Central memory CD8-positive, alpha-beta T cell (primary cell): ENCODE data around the gene H6PD.

Experiments
- ATAC-seq: fragments of 150-1000 bp; cut with Tn5 transposase; replicated peaks from 2 replicates; pipeline ENCODE4 v1.10.0; 2022; ENCODE audit warnings: mild to moderate bottlenecking, moderate FRiP score, moderate number of reproducible peaks; ENCODE audit not compliant: poor library complexity, severe bottlenecking; ENCODE audit errors: extremely low read depth
- DNase-seq, 2 donors: peaks; one replicate each; pipeline ENCODE4 v3.0.0; 2021; ENCODE audit warnings: low spot score in 2 of 2
- H3K27ac Mint-ChIP-seq: one replicate; pipeline ENCODE4 v1.8.0; 2022; ENCODE audit warnings: low read depth, mild to moderate bottlenecking, moderate library complexity, mixed read lengths
- H3K27me3 Mint-ChIP-seq: one replicate; pipeline ENCODE4 v1.8.0; 2022; ENCODE audit warnings: mixed read lengths
- H3K36me3 Mint-ChIP-seq: one replicate; pipeline ENCODE4 v1.8.0; 2022; ENCODE audit warnings: mild to moderate bottlenecking, moderate library complexity, mixed read lengths; ENCODE audit not compliant: insufficient read depth
- H3K4me1 Mint-ChIP-seq: one replicate; pipeline ENCODE4 v1.8.0; 2022; ENCODE audit warnings: mixed read lengths
- H3K4me3 Mint-ChIP-seq: one replicate; pipeline ENCODE4 v1.8.0; 2022; ENCODE audit warnings: mild to moderate bottlenecking, moderate library complexity, mixed read lengths
- H3K9me3 Mint-ChIP-seq: one replicate; pipeline ENCODE4 v1.8.0; 2022; ENCODE audit warnings: mixed read lengths

H6PD gene

GRCh38 chr1:9307303-9307702, 72.7 kb downstream of the H6PD start:
- ATAC-seq (no peak), DNase-seq (no peak)
- Mint-ChIP-seq H3K9me3 (no peaks in the 10 kb centered on the region), H3K27me3 (peaks cover 8% of the 10 kb centered on the region), H3K4me3 (no peak overlapping the region), H3K27ac (no peak overlapping the region), H3K36me3 (no peaks in the 10 kb centered on the region), H3K4me1 (peaks cover 5% of the 10 kb centered on the region)

GRCh38 chr1:9308236-9308785, 73.7 kb downstream of the H6PD start:
- Mint-ChIP-seq H3K27ac (no peak overlapping the region), H3K4me3 (no peak overlapping the region)
- DNase-seq = no peak

GRCh38 chr1:9309080-9309479, 74.5 kb downstream of the H6PD start:
- Mint-ChIP-seq H3K27me3 (peaks cover 8% of the 10 kb centered on the region), H3K4me3 (no peak overlapping the region), H3K9me3 (no peaks in the 10 kb centered on the region), H3K27ac (no peak overlapping the region), H3K36me3 (no peaks in the 10 kb centered on the region), H3K4me1 (no peaks in the 10 kb centered on the region)
- ATAC-seq (no peak), DNase-seq (no peak)

More at GRCh38 chr1:9308236-9308785, 73.7 kb downstream of the H6PD start:
- Mint-ChIP-seq H3K36me3 (no peaks in the 10 kb centered on the region), H3K9me3 (no peaks in the 10 kb centered on the region), H3K27me3 (peaks cover 8% of the 10 kb centered on the region), H3K4me1 (no peaks in the 10 kb centered on the region)
- no peak for ATAC-seq

GRCh38 chr1:9309991-9310390, 75.4 kb downstream of the H6PD start:
- ATAC-seq (no peak), DNase-seq (no peak)
- Mint-ChIP-seq H3K27me3 (peaks cover 4% of the 10 kb centered on the region), H3K9me3 (no peaks in the 10 kb centered on the region), H3K4me3 (no peak overlapping the region), H3K27ac (no peak overlapping the region), H3K36me3 (no peaks in the 10 kb centered on the region), H3K4me1 (peaks cover 4% of the 10 kb centered on the region)

GRCh38 chr1:9311029-9311428, 76.5 kb downstream of the H6PD start:
- Mint-ChIP-seq H3K27ac (peak overlapping the region; percentile 11), H3K36me3 (peaks cover 1% of the 10 kb centered on the region), H3K4me1 (peaks cover 14% of the 10 kb centered on the region), H3K4me3 (no peak overlapping the region), H3K9me3 (no peaks in the 10 kb centered on the region), H3K27me3 (no peaks in the 10 kb centered on the region)
- no peak for DNase-seq
- no peak for ATAC-seq

- Mint-ChIP-seq H3K27ac (no peak overlapping the region), H3K4me3 (no peak overlapping the region), H3K36me3 (peaks cover 1% of the 10 kb centered on the region), H3K27me3 (no peaks in the 10 kb centered on the region), H3K4me1 (peaks cover 14% of the 10 kb centered on the region), H3K9me3 (no peaks in the 10 kb centered on the region)
- no peak for DNase-seq
- no peak for ATAC-seq
Observed at GRCh38 chr1:9311479-9311878, 76.9 kb downstream of the H6PD start.

- Mint-ChIP-seq H3K9me3 (no peaks in the 10 kb centered on the region), H3K36me3 (peaks cover 1% of the 10 kb centered on the region), H3K27me3 (no peaks in the 10 kb centered on the region), H3K4me3 (no peak overlapping the region), H3K4me1 (peaks cover 14% of the 10 kb centered on the region), H3K27ac (no peak overlapping the region)
- ATAC-seq (no peak), DNase-seq (no peak)
Observed at GRCh38 chr1:9312168-9312720, 77.7 kb downstream of the H6PD start.

- peaks cover 14% of the 10 kb centered on the region for H3K4me1 Mint-ChIP-seq
- ATAC-seq = no peak
- H3K4me3 Mint-ChIP-seq = no peak overlapping the region
- H3K27ac Mint-ChIP-seq = no peak overlapping the region
- DNase-seq = no peak
- peaks cover 1% of the 10 kb centered on the region for H3K36me3 Mint-ChIP-seq
- no peaks in the 10 kb centered on the region for H3K27me3 Mint-ChIP-seq
- no peaks in the 10 kb centered on the region for H3K9me3 Mint-ChIP-seq
Observed at GRCh38 chr1:9313576-9313975, 79.0 kb downstream of the H6PD start.

GRCh38 chr1:9314111-9314510, 79.5 kb downstream of the H6PD start:
- H3K36me3 Mint-ChIP-seq = peaks cover 1% of the 10 kb centered on the region
- ATAC-seq (no peak), DNase-seq (no peak)
- H3K9me3 Mint-ChIP-seq = no peaks in the 10 kb centered on the region
- H3K27me3 Mint-ChIP-seq = no peaks in the 10 kb centered on the region
- H3K4me3 Mint-ChIP-seq = no peak overlapping the region
- H3K27ac Mint-ChIP-seq = no peak overlapping the region
- peaks cover 14% of the 10 kb centered on the region for H3K4me1 Mint-ChIP-seq

- Mint-ChIP-seq H3K4me3 (peak overlapping the region; percentile 37), H3K27me3 (no peaks in the 10 kb centered on the region), H3K9me3 (no peaks in the 10 kb centered on the region), H3K27ac (no peak overlapping the region), H3K36me3 (peaks cover 1% of the 10 kb centered on the region), H3K4me1 (peaks cover 14% of the 10 kb centered on the region)
- DNase-seq = no peak
- no peak for ATAC-seq
Observed at GRCh38 chr1:9314711-9315379, 80.3 kb downstream of the H6PD start.

GRCh38 chr1:9315411-9316079, 81.0 kb downstream of the H6PD start:
- Mint-ChIP-seq H3K4me3 (peak overlapping the region; percentile 27), H3K27me3 (no peaks in the 10 kb centered on the region), H3K4me1 (peaks cover 14% of the 10 kb centered on the region), H3K36me3 (peaks cover 1% of the 10 kb centered on the region), H3K27ac (no peak overlapping the region), H3K9me3 (no peaks in the 10 kb centered on the region)
- DNase-seq (no peak), ATAC-seq (no peak)

- no peak for ATAC-seq
- no peak for DNase-seq
- Mint-ChIP-seq H3K27me3 (no peaks in the 10 kb centered on the region), H3K9me3 (no peaks in the 10 kb centered on the region), H3K4me1 (peaks cover 14% of the 10 kb centered on the region), H3K27ac (no peak overlapping the region), H3K4me3 (no peak overlapping the region), H3K36me3 (peaks cover 1% of the 10 kb centered on the region)
Observed at GRCh38 chr1:9316080-9316444, 81.5 kb downstream of the H6PD start.

GRCh38 chr1:9316512-9316911, 81.9 kb downstream of the H6PD start:
- H3K4me1 Mint-ChIP-seq = peaks cover 14% of the 10 kb centered on the region

More at GRCh38 chr1:9316512-9316911, 81.9 kb downstream of the H6PD start:
- H3K27ac Mint-ChIP-seq = no peak overlapping the region
- H3K27me3 Mint-ChIP-seq = no peaks in the 10 kb centered on the region
- no peak overlapping the region for H3K4me3 Mint-ChIP-seq
- no peaks in the 10 kb centered on the region for H3K9me3 Mint-ChIP-seq
- DNase-seq = no peak
- peaks cover 1% of the 10 kb centered on the region for H3K36me3 Mint-ChIP-seq
- ATAC-seq = no peak
